GM23338 (cell line): ENCODE measurements around the gene RFX8.

Experiments
- CREB1 ChIP-seq: fragments of 250-450 bp; sonication (Bioruptor Pico); IDR thresholded peaks from 2 replicates; pipeline ENCODE4 v1.5.0; 2020; ENCODE audit warnings: low read depth, mild to moderate bottlenecking, moderate library complexity
- CTCF ChIP-seq, 2 experiments: fragments of 200-600 bp in 1 of 2; sonication (generic) in 1 of 2; conservative IDR thresholded peaks; 2 replicates each; pipeline versions ENCODE4 v1.5.1 to v1.6.1; 2016 to 2017; ENCODE audit warnings: antibody characterized with exemption in 2 of 2, low read depth in 2 of 2, mild to moderate bottlenecking in 2 of 2, moderate library complexity in 1 of 2
- ETS1 ChIP-seq: IDR thresholded peaks from 2 replicates; pipeline ENCODE4 v1.6.1; 2016; ENCODE audit warnings: antibody characterized with exemption
- EZH2 ChIP-seq: fragments of 200-600 bp; sonication (generic); IDR thresholded peaks from one replicate; pipeline ENCODE4 v1.8.0; 2017; ENCODE audit warnings: antibody characterized with exemption, mild to moderate bottlenecking, low read depth; ENCODE audit not compliant: unreplicated experiment
- EZH2phosphoT487 ChIP-seq: fragments of 200-600 bp; sonication (generic); IDR thresholded peaks from one replicate; pipeline ENCODE4 v1.8.1; 2018; ENCODE audit warnings: antibody characterized with exemption; ENCODE audit not compliant: unreplicated experiment
- JUNB ChIP-seq: IDR thresholded peaks from one replicate; pipeline ENCODE4 v1.6.1; 2016; ENCODE audit warnings: antibody characterized with exemption; ENCODE audit not compliant: unreplicated experiment
- NANOG ChIP-seq: IDR thresholded peaks from 2 replicates; pipeline ENCODE4 v1.6.1; 2016; ENCODE audit warnings: antibody characterized with exemption, borderline replicate concordance
- POLR2AphosphoS5 ChIP-seq: IDR thresholded peaks from 2 replicates; pipeline ENCODE4 v1.6.1; 2016; ENCODE audit warnings: antibody characterized with exemption, low read depth
- REST ChIP-seq: IDR thresholded peaks from one replicate; pipeline ENCODE4 v1.6.1; 2018; ENCODE audit warnings: antibody characterized with exemption; ENCODE audit not compliant: unreplicated experiment
- STAT1 ChIP-seq: IDR thresholded peaks from one replicate; pipeline ENCODE4 v1.6.1; 2016; ENCODE audit warnings: antibody characterized with exemption; ENCODE audit not compliant: unreplicated experiment
- ZNF114 ChIP-seq: fragments of 250-450 bp; sonication (Bioruptor Pico); IDR thresholded peaks from 2 replicates; pipeline ENCODE4 v1.5.0; 2020; ENCODE audit warnings: mild to moderate bottlenecking, moderate library complexity
- ZNF331 ChIP-seq: fragments of 250-450 bp; sonication (Bioruptor Pico); IDR thresholded peaks from 2 replicates; pipeline ENCODE4 v1.5.0; 2020; ENCODE audit warnings: low read depth, mild to moderate bottlenecking, moderate library complexity

- TF ChIP-seq CTCF (conservative IDR thresholded peaks at IDR 0.05; ENCODE audit: low read depth in 2 of 2): peak; percentile 49 to 67
- no peak for TF ChIP-seq REST
- no peak for TF ChIP-seq EZH2
- TF ChIP-seq CREB1: no peak
- no peak for TF ChIP-seq POLR2AphosphoS5
- no peak for TF ChIP-seq JUNB
- no peak for TF ChIP-seq EZH2phosphoT487
- TF ChIP-seq ZNF331: no peak
- TF ChIP-seq ZNF114 (CRISPR knock-in tag): no peak
- no peak for TF ChIP-seq ETS1
- TF ChIP-seq NANOG: no peak
- TF ChIP-seq STAT1: no peak
Observed at GRCh38 chr2:101442667-101443061, 32.2 kb downstream of the RFX8 start.
